WI38 (cell line): ENCODE data around the gene C19orf25.
A peak's percentile ranks its signal among the peaks of the same experiment; 100 is the strongest.

ENCODE experiments used
- H3K4me3 ChIP-seq: 2 replicates; pipeline ENCODE4 v1.5.1; 2011; ENCODE audit warnings: low read depth, mild to moderate bottlenecking, control low read depth, low read length
- TF ChIP-seq, protein P1 (sequence below): IDR thresholded peaks from 2 replicates; pipeline ENCODE4 v1.5.1; 2012; ENCODE audit warnings: low read depth, mild to moderate bottlenecking, control low read depth, low read length

Gene C19orf25

DNA sequence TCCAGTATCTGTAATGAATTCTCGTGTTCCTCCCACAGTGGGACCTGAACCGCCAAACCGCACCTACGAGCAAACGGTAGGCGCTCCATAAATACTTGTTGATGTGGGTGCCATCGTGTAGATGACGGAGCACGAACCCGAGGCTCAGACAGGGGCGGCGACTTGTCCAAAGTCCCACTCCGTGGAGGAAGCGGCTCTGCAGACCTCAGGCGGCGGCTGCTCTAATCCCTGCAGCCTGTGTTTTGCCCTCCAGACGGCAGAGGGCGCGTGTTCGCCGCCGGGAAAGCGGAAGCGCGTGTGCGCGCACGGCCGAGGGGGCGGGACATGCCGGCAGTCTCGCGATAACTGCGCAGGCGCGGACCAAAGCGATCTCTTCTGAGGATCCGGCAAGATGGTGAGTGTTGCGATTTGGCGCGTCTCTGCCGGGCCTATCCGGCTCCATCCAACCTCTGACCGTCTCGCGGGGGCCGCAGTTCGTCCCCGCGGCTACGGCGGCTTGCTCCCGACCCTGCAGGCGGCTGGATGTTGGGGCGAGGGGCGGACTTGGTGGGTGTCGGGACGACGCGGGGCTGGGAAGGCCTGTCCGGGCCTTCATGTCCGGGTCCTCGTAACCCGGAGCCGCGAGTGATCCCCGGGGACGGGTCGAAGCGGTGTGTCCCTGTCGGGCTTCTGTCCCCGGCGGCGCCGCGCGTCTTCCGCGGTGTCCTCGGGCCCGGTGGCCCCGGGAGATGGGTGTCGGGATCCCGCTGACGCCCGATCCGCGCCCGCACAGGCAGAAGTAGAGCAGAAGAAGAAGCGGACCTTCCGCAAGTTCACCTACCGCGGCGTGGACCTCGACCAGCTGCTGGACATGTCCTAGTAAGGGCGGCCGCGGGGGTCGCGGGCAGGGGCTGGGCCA, 40.7 kb downstream of the C19orf25 start, which contains the start of gene RPS15:
RPS15 (plus strand) TSS at position 362 of the 898 bp plus-strand sequence; CDS start at position 392, 30 bp downstream.
- TF ChIP-seq, protein P1, sequence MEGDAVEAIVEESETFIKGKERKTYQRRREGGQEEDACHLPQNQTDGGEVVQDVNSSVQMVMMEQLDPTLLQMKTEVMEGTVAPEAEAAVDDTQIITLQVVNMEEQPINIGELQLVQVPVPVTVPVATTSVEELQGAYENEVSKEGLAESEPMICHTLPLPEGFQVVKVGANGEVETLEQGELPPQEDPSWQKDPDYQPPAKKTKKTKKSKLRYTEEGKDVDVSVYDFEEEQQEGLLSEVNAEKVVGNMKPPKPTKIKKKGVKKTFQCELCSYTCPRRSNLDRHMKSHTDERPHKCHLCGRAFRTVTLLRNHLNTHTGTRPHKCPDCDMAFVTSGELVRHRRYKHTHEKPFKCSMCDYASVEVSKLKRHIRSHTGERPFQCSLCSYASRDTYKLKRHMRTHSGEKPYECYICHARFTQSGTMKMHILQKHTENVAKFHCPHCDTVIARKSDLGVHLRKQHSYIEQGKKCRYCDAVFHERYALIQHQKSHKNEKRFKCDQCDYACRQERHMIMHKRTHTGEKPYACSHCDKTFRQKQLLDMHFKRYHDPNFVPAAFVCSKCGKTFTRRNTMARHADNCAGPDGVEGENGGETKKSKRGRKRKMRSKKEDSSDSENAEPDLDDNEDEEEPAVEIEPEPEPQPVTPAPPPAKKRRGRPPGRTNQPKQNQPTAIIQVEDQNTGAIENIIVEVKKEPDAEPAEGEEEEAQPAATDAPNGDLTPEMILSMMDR: peak; percentile 83
- peak within 1 kb of the TSS; percentile 73 for H3K4me3 ChIP-seq

DNA sequence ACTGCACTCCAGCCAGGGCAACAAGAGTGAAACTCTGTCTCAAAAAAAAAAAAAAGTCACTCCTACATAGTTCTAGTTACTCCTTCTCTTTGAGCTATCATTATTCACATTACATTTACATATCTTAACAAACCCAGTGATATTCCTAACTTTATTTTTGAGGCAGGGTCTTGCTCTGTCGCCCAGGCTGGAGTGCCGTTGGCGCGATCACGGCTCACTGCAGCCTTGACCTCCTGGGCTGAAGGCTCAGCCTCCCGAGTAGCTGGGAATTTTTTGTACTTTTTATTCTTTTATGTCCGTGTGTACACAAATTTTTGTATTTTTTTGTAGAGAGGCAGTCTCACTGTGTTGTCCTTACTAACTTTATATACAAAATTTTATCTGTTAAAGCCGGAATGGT, 41.4 kb downstream of the C19orf25 start:
- H3K4me3 ChIP-seq: no peak overlapping the region

DNA sequence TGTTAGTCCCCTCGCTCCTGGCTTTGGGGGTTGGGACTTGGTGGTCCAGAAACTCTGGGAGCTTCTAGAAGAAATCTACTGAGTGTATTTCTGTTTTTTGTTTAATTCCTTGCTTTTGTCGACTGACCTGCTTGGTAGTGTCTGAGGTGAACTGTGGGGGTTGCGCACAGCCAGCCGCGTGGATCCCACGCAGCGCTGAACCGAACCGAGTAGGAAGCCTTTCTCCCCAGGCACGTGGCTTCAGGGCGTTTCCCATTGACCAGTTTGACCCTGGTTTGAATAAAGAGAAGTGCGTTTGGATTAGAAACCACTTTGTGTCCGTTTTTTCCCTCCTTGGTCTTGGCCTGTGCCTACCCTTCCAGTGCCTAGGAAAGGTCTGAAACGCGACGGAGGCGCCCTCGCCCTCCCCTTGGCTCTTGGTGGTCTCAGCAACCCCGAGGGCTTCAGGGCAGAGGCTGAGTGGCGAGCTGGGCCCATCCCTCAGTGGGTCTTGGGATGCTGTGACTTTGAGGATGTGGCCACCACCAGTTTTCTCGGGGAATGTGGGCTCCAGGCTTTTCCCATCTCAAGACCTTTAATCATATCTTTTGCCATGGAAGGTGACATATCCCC, 43.5 kb downstream of the C19orf25 start:
- TF ChIP-seq, protein P1: no peak
- no peak overlapping the region for H3K4me3 ChIP-seq

More for the DNA sequence above, 41.4 kb downstream of the C19orf25 start:
- TF ChIP-seq, protein P1: no peak

DNA sequence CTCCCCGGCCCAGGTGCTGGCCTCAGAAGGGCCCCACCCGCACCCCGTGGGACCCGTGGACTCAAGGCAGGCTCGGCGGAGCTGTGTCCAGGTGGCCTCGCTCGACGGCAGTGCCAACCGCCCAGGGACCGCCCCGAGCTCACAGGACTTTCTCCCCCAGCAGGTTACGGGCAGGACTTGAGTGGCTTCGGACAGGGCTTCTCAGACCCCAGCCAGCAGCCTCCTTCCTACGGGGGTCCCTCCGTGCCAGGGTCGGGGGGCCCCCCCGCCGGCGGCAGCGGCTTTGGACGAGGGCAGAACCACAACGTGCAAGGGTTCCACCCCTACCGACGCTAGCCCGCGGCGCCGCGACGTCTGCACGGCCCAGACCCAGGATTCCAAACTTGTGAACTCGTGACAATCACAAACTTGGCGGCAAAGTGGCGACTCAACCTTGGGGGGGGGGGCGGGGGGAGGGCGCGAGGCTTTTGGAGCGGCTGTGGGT, 44.4 kb downstream of the C19orf25 start:
- TF ChIP-seq, protein P1: no peak
- no peak overlapping the region for H3K4me3 ChIP-seq

DNA sequence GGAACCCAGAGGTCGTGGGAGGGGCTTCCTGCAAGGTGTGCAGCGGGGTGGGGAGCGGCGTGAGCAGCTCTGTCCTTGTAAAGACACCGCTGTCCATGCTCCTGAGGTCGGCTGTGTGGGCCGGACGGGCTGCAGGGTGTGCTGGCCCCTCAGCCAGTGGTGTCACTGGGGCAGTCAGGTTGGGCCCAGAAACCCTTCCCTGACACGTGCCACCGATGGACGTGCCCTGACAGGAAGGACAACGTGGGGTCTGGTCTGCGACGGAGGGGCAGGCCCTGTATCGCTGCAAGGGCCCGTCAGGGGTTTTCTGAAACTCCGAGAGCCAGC, 45.0 kb downstream of the C19orf25 start:
- H3K4me3 ChIP-seq: no peak overlapping the region
- TF ChIP-seq, protein P1: no peak

DNA sequence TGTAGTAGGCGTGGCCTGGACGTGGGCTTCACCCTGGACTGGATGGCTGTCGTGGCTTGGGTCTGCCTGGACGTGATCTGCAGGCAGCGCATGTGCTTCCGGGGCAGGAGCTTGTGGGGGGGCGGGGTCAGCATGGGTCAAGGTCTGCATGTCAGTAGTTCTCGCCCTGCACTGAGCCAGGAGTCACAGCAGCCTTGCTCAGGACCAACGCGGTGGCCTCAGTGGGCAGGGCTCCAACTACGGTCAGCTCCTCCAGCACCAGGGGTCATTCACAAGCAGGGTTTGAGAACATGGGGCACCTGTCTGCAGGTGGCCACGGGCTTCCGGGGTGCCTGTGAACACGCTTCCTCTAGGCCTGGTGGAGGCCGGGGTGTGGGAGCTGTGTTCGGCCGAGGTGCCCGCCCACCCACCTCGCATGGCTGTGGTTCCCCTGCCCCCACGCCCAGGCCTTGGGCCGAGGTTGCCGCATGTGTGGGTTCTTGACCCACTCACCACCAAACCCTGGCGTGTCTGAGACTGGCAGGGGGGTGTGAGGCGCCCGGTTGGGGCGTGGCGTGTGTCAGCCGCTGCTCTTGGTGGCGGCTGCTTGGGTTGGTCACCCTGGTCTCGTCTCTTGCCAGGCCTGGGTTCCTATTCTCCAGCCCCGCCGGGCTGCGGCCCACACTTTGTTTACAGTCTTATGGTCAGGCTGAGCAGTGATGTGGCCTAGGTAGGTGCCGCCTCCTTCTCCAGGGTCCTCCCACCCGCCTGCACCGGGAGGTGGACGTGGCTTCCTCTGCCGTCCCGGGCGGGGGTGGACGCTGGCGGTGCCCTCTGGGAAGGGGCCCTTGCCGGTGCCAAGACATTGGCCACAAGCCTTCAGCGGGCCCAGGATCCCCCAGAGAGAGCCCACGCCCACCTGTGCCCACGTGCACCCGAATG, 45.6 kb downstream of the C19orf25 start:
- no peak overlapping the region for H3K4me3 ChIP-seq
- TF ChIP-seq, protein P1: no peak
